IMR-90 (cell line): ENCODE results near the gene TXNDC8. TPM values are rescaled to one million over a fixed set of nuclear protein-coding genes. Genes with fewer than 3 reads are reported as not detected.
"Not testable (repeated sequence)": the region's sequence is repeated elsewhere in the genome, so short reads cannot be mapped to it uniquely, and the experiment has no call there.

Experiments
- ATAC-seq: fragments of 200-7000 bp; cut with Tn5 transposase; 2 replicates; pipeline ENCODE4 v1.9.1; 2020; ENCODE audit warnings: low read depth, mild to moderate bottlenecking, moderate library complexity
- BruUV-seq: library from RNA; stranded (reverse); fragments of 400-500 nt; replicated peaks from 2 replicates; lab custom pipeline; 2021; lab: Mats Ljungman, UMichigan
- CTCF ChIA-PET: fragments of 300-600 bp; formaldehyde crosslinking; extraction: SDS; loops from one replicate; lab custom pipeline; 2021; ENCODE audit warnings: antibody characterized with exemption; lab: Yijun Ruan, JAX
- POLR2A ChIA-PET: fragments of 300-600 bp; sonication (Branson Sonifier 250); formaldehyde crosslinking; loops from one replicate; lab custom pipeline; 2022; ENCODE audit warnings: antibody characterized with exemption; ENCODE audit not compliant: unreplicated experiment; lab: Charles Lee
- DNase-seq: peaks from one replicate; pipeline ENCODE4 v3.0.0; 2013
- H2AFZ ChIP-seq: replicated peaks from 2 replicates; pipeline ENCODE3; 2013; ENCODE audit warnings: low read length, mild to moderate bottlenecking; ENCODE audit not compliant: poor library complexity
- H2AK5ac ChIP-seq: 2 replicates; pipeline ENCODE4 v1.6.1; 2013; ENCODE audit warnings: low read depth, low read length, inconsistent platforms
- H2AK9ac ChIP-seq: replicated peaks from 2 replicates; pipeline ENCODE3; 2013; ENCODE audit warnings: mild to moderate bottlenecking, low read depth, low read length, moderate library complexity; ENCODE audit not compliant: poor library complexity
- H2BK120ac ChIP-seq: 2 replicates; pipeline ENCODE4 v1.6.1; 2013; ENCODE audit warnings: low read depth, low read length, inconsistent platforms
- H2BK15ac ChIP-seq: 3 replicates; pipeline ENCODE4 v1.6.1; 2013; ENCODE audit warnings: low read depth, low read length, inconsistent platforms
- H2BK20ac ChIP-seq: 2 replicates; pipeline ENCODE4 v1.6.1; 2013; ENCODE audit warnings: low read depth, mild to moderate bottlenecking, inconsistent platforms, low read length, moderate library complexity
- H2BK5ac ChIP-seq: 2 replicates; pipeline ENCODE4 v1.6.1; 2013; ENCODE audit warnings: mild to moderate bottlenecking, low read depth, low read length, inconsistent platforms; ENCODE audit not compliant: poor library complexity, severe bottlenecking
- H3K14ac ChIP-seq: replicated peaks from 2 replicates; pipeline ENCODE4 v1.6.1; 2013; ENCODE audit warnings: low read depth, low read length, inconsistent platforms
- H3K18ac ChIP-seq: 2 replicates; pipeline ENCODE4 v1.6.1; 2013; ENCODE audit warnings: low read depth, low read length, control low read depth
- H3K23ac ChIP-seq: 2 replicates; pipeline ENCODE4 v1.6.1; 2013; ENCODE audit warnings: low read depth, low read length, inconsistent platforms
- H3K27ac ChIP-seq: 2 replicates; pipeline ENCODE4 v1.5.1; 2013; ENCODE audit warnings: mild to moderate bottlenecking, control low read depth, low read length; ENCODE audit not compliant: insufficient read depth
- H3K27me3 ChIP-seq: 2 replicates; pipeline ENCODE4 v1.6.1; 2013; ENCODE audit warnings: low read length; ENCODE audit not compliant: control insufficient read depth, insufficient read depth
- H3K36me3 ChIP-seq: 2 replicates; pipeline ENCODE4 v1.6.1; 2013; ENCODE audit warnings: low read length, mixed read lengths; ENCODE audit not compliant: control insufficient read depth, insufficient read depth
- H3K4ac ChIP-seq: 2 replicates; pipeline ENCODE4 v1.6.1; 2013; ENCODE audit warnings: low read depth, low read length, inconsistent platforms
- H3K4me1 ChIP-seq: 2 replicates; pipeline ENCODE4 v1.6.1; 2013; ENCODE audit warnings: low read length, mixed read lengths; ENCODE audit not compliant: control insufficient read depth, insufficient read depth
- H3K4me2 ChIP-seq: 2 replicates; pipeline ENCODE4 v1.6.1; 2013; ENCODE audit warnings: low read depth, mild to moderate bottlenecking, control low read depth, low read length, moderate library complexity
- H3K4me3 ChIP-seq: 2 replicates; pipeline ENCODE4 v1.5.1; 2013; ENCODE audit warnings: low read depth, mild to moderate bottlenecking, control low read depth, low read length, moderate library complexity; ENCODE audit not compliant: insufficient read depth
- H3K56ac ChIP-seq: 2 replicates; pipeline ENCODE4 v1.6.1; 2013; ENCODE audit warnings: low read length, inconsistent platforms; ENCODE audit not compliant: insufficient read depth; ENCODE audit errors: extremely low read depth
- H3K79me1 ChIP-seq, 2 experiments: 2 replicates each; pipeline ENCODE4 v1.6.1; 2013; ENCODE audit warnings: low read length in 2 of 2, inconsistent platforms in 1 of 2, low read depth in 1 of 2
- H3K9ac ChIP-seq: 2 replicates; pipeline ENCODE4 v1.6.1; 2013; ENCODE audit warnings: low read depth, low read length, control low read depth
- H3K9me1 ChIP-seq: 2 replicates; pipeline ENCODE4 v1.6.1; 2013; ENCODE audit warnings: low read length, inconsistent platforms; ENCODE audit not compliant: insufficient read depth
- H3K9me3 ChIP-seq: 2 replicates; pipeline ENCODE4 v1.6.1; 2013; ENCODE audit warnings: low read length; ENCODE audit not compliant: control insufficient read depth, insufficient read depth
- H4K20me1 ChIP-seq: 2 replicates; pipeline ENCODE4 v1.6.1; 2013; ENCODE audit warnings: low read length, inconsistent platforms; ENCODE audit not compliant: insufficient read depth
- H4K5ac ChIP-seq: 2 replicates; pipeline ENCODE4 v1.6.1; 2013; ENCODE audit warnings: mild to moderate bottlenecking, low read depth, low read length, control low read depth
- H4K8ac ChIP-seq, 2 experiments: 2 replicates each; pipeline ENCODE4 v1.6.1; 2013; ENCODE audit warnings: low read depth in 2 of 2, low read length in 2 of 2, control low read depth in 1 of 2, inconsistent platforms in 1 of 2
- H4K91ac ChIP-seq: 2 replicates; pipeline ENCODE4 v1.6.1; 2013; ENCODE audit warnings: low read depth, low read length, inconsistent platforms; ENCODE audit not compliant: insufficient read depth
- WGBS, 2 experiments: methylation state at CpG; one replicate each; pipeline versions ENCODE4 v1.1.5 to v1.1.7; 2013; ENCODE audit warnings: missing lambda C conversion rate in 2 of 2; ENCODE audit not compliant: insufficient read length in 1 of 2; ENCODE audit errors: extremely low coverage in 2 of 2; 5-methylcytosine and 5-hydroxymethylcytosine counted together
- dilution Hi-C: fragments of 300-500 bp; cut with HindIII; formaldehyde crosslinking; loops from one replicate; pipeline ENCODE4 v1.14.3; 2018; ENCODE audit warnings: low sequenced_read_pairs; ENCODE audit not compliant: unreplicated experiment
- in situ Hi-C: fragments of 300-500 bp; cut with MboI; formaldehyde crosslinking; loops from 3 replicates; pipeline ENCODE4 v1.14.3; 2019; ENCODE audit warnings: low sequenced_read_pairs, inconsistent platforms, mixed read lengths
- intact Hi-C: fragments of 100-400 bp; cut with micrococcal nuclease; formaldehyde crosslinking; loops from 2 replicates; pipeline ENCODE4 v1.10.0; 2022
- polyA plus RNA-seq, 3 experiments: library from polyadenylated mRNA; depleted of rRNA; stranded (reverse); fragments of >200 nt; gene quantifications; 2 replicates each; pipeline ENCODE4 v1.2.3, GENCODE V29; 2012; ENCODE audit warnings: low replicate concordance in 1 of 3
- total RNA-seq: library from RNA; depleted of rRNA; stranded (reverse); fragments of >200 nt; gene quantifications from 2 replicates; pipeline ENCODE4 v1.2.3, GENCODE V29; 2012

The TXNDC8 gene
- total and polyA plus RNA-seq, 2 of the 4 experiments (the other 2 are of a cell fraction): not detected

DNA sequence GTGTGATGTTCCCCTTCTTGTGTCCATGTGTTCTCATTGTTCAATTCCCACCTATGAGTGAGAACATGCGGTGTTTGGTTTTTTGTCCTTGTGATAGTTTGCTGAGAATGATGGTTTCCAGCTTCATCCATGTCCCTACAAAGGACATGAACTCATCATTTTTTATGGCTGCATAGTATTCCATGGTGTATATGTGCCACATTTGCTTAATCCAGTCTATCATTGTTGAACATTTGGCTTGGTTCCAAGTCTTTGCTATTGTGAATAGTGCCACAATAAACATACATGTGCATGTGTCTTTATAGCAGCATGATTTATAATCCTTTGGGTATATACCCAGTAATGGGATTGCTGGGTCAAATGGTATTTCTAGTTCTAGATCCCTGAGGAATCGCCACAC is 21.3 kb upstream of the TXNDC8 start:
- DNase-seq, ATAC-seq, intact Hi-C loops, H4K5ac ChIP-seq, POLR2A ChIA-PET, H3K4ac ChIP-seq, H3K18ac ChIP-seq, H4K8ac ChIP-seq, H3K14ac ChIP-seq, H2BK5ac ChIP-seq, H4K91ac ChIP-seq, H2AK9ac ChIP-seq, H3K79me1 ChIP-seq, H3K9me1 ChIP-seq, H4K20me1 ChIP-seq, H3K4me2 ChIP-seq, in situ Hi-C loops, H2BK15ac ChIP-seq, H3K56ac ChIP-seq, CTCF ChIA-PET, H3K23ac ChIP-seq, H2AFZ ChIP-seq, H3K4me1 ChIP-seq, H2BK20ac ChIP-seq, H3K27ac ChIP-seq, H2BK120ac ChIP-seq, H3K9ac ChIP-seq, dilution Hi-C loops, H3K36me3 ChIP-seq, H3K9me3 ChIP-seq, H2AK5ac ChIP-seq, BruUV-seq, H3K4me3 ChIP-seq, H3K27me3 ChIP-seq: not testable (repeated sequence)
- no CpG with 5 or more reads among the region's 2 CpGs for WGBS, 2 experiments
